HepG2 (cell line): ENCODE measurements around the gene SNRNP25. TPM values are rescaled to one million over a fixed set of nuclear protein-coding genes. Genes with fewer than 3 reads are reported as not detected.

Source experiments
- ARNTL ChIP-seq: sonication (generic); formaldehyde crosslinking; IDR thresholded peaks from 2 replicates; pipeline ENCODE4 v1.4.0; 2020; ENCODE audit warnings: mild to moderate bottlenecking, missing genetic modification reagents
- GABPA ChIP-seq, 2 experiments: IDR thresholded peaks; 2 replicates each; pipeline ENCODE4 v1.6.1; 2011 to 2016; ENCODE audit warnings: low read depth in 2 of 2, low read length in 1 of 2, missing biosample characterization in 1 of 2, missing genetic modification characterization in 1 of 2
- HHEX ChIP-seq: IDR thresholded peaks from 2 replicates; pipeline ENCODE4 v1.6.1; 2016; ENCODE audit warnings: control low read depth
- ISL2 ChIP-seq: sonication (generic); formaldehyde crosslinking; IDR thresholded peaks from 2 replicates; pipeline ENCODE4 v1.5.0; 2020; ENCODE audit warnings: missing genetic modification reagents
- JDP2 ChIP-seq: sonication (generic); formaldehyde crosslinking; IDR thresholded peaks from 2 replicates; pipeline ENCODE4 v1.8.1; 2022; ENCODE audit warnings: missing genetic modification reagents, borderline replicate concordance
- KDM2A ChIP-seq: sonication (generic); formaldehyde crosslinking; IDR thresholded peaks from 2 replicates; pipeline ENCODE4 v1.4.0; 2020; ENCODE audit warnings: low read depth, missing genetic modification reagents, borderline replicate concordance
- KDM4B ChIP-seq: sonication (generic); formaldehyde crosslinking; IDR thresholded peaks from 2 replicates; pipeline ENCODE4 v1.4.0; 2020; ENCODE audit warnings: missing genetic modification reagents
- MIER3 ChIP-seq: IDR thresholded peaks from 2 replicates; pipeline ENCODE4 v1.6.1; 2016; ENCODE audit warnings: missing compliant biosample characterization, borderline replicate concordance
- RBFOX2 ChIP-seq: fragments of 200-400 bp; formaldehyde crosslinking; IDR thresholded peaks from 2 replicates; pipeline ENCODE4 v1.6.1; 2017; ENCODE audit warnings: low read depth, mild to moderate bottlenecking, low read length
- RNF2 ChIP-seq: fragments of 450-650 bp; conservative IDR thresholded peaks from 2 replicates; pipeline ENCODE4 v1.6.1; 2016; ENCODE audit warnings: low read depth
- RXRB ChIP-seq: IDR thresholded peaks from 2 replicates; pipeline ENCODE4 v1.6.1; 2016; ENCODE audit warnings: borderline replicate concordance, missing genetic modification reagents, missing compliant biosample characterization
- SETDB1 ChIP-seq: sonication (generic); formaldehyde crosslinking; IDR thresholded peaks from 2 replicates; pipeline ENCODE4 v1.5.1; 2020; ENCODE audit warnings: missing genetic modification reagents, mild to moderate bottlenecking, borderline replicate concordance
- SMARCC2 ChIP-seq: fragments of 450-650 bp; IDR thresholded peaks from 2 replicates; pipeline ENCODE4 v1.6.1; 2017; ENCODE audit warnings: antibody characterized with exemption, mild to moderate bottlenecking
- TEAD3 ChIP-seq: optimal IDR thresholded peaks from 2 replicates; pipeline ENCODE3; 2016; ENCODE audit warnings: borderline replicate concordance
- YEATS4 ChIP-seq: sonication (generic); formaldehyde crosslinking; IDR thresholded peaks from 2 replicates; pipeline ENCODE4 v1.4.0; 2020; ENCODE audit warnings: missing genetic modification reagents, borderline replicate concordance
- ZNF33B ChIP-seq: sonication (generic); formaldehyde crosslinking; IDR thresholded peaks from 2 replicates; pipeline ENCODE4 v1.5.1; 2020; ENCODE audit warnings: mild to moderate bottlenecking, missing genetic modification reagents
- ZNF546 ChIP-seq: sonication (generic); formaldehyde crosslinking; conservative IDR thresholded peaks from 2 replicates; pipeline ENCODE4 v1.8.1; 2023; ENCODE audit warnings: mild to moderate bottlenecking, missing genetic modification reagents
- ZNF775 ChIP-seq: sonication (generic); formaldehyde crosslinking; IDR thresholded peaks from 2 replicates; pipeline ENCODE4 v1.4.0; 2020; ENCODE audit warnings: missing genetic modification reagents, mild to moderate bottlenecking, moderate library complexity, borderline replicate concordance
- ZSCAN21 ChIP-seq: sonication (generic); formaldehyde crosslinking; IDR thresholded peaks from 2 replicates; pipeline ENCODE4 v1.8.0; 2022; ENCODE audit warnings: mild to moderate bottlenecking, missing genetic modification reagents, moderate library complexity, borderline replicate concordance
- polyA plus RNA-seq, 8 experiments: library from polyadenylated mRNA; depleted of rRNA in 3 of 8; stranded (reverse) in 7 of 8; unstranded in 1 of 8; fragments of >200 nt; fragmentation: Illumina TruSeq in 4 of 8; extraction: Trizol in 4 of 8; gene quantifications; 2 replicates each; pipeline versions ENCODE4 v1.2.1 to v1.2.3, GENCODE V29; 2011 to 2016; ENCODE audit warnings: low read depth in 4 of 8, missing spikeins in 1 of 8, mixed read lengths in 1 of 8; ENCODE audit not compliant: insufficient read depth in 1 of 8
- total RNA-seq, 5 experiments: library from RNA; depleted of rRNA; stranded (reverse); fragments of >200 nt; fragmentation: Illumina TruSeq; extraction: Trizol; gene quantifications; 2 replicates each; pipeline ENCODE4 v1.2.3, GENCODE V29; 2016; ENCODE audit warnings: low read depth in 1 of 5
- TF ChIP-seq, protein P1 (sequence below), 2 experiments: fragments of 450-650 bp in 1 of 2; sonication (generic) in 1 of 2; formaldehyde crosslinking; IDR thresholded peaks; 2 replicates each; pipeline versions ENCODE4 v1.5.0 to v1.8.0; 2020 to 2022; ENCODE audit warnings: mild to moderate bottlenecking in 1 of 2, missing genetic modification reagents in 1 of 2
- TF ChIP-seq, protein P2 (sequence below): sonication (generic); formaldehyde crosslinking; IDR thresholded peaks from 2 replicates; pipeline ENCODE4 v1.8.0; 2022; ENCODE audit warnings: mild to moderate bottlenecking, missing genetic modification reagents; ENCODE audit not compliant: insufficient replicate concordance
- TF ChIP-seq, protein P3 (sequence below): sonication (generic); formaldehyde crosslinking; conservative IDR thresholded peaks from 2 replicates; pipeline ENCODE4 v1.4.0; 2020; ENCODE audit warnings: missing genetic modification reagents
- TF ChIP-seq, protein P4 (sequence below): IDR thresholded peaks from 2 replicates; pipeline ENCODE4 v1.6.1; 2016; ENCODE audit warnings: low read depth, control low read depth

Gene SNRNP25
- total and polyA plus RNA-seq, 2 of the 13 experiments (the other 11 are each of a cell fraction or from before 2014, with no cell fraction given) = 34.1 to 97.4 TPM

DNA sequence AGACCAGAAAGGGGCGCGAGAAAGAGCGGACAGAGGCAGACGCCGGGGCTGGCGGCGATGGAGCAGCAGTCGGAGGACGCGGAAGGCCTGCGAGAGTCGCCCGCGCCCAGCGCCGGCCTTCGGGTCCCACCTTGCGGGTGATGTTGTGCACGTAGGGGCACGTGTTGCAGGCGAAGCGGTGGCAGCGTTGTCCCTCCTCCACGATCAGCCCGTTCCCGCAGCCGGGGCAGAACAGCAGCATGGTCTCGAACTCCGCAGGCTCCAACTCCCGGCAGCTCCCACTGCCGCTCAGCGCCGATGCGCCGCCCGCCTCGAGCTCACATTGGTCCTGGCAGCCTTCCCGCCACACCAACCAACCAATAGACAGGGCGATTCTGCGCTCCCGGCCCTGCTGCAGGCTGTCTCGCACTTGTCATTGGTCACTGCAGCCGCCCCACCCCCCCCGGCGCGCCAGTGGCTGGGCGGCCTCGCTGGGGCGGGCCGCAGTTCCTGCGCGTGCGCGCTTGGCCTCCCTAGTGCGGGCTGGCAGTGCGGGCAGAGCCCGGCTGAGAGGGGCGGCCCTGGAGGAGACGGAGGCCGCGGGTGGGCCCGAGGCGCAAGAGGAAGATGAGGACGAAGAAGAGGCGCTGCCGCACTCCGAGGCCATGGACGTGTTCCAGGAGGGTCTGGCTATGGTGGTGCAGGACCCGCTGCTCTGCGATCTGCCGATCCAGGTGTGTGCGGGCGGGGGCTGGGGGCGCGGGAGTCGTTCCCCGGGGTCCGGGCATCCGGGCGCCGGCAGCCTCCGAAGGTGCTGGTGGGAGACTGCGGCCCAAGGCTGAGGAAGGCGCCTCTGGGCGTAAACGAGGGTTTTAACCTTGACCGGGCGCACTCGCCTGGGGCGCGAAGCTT is at the start of gene SNRNP25, which contains the start of gene POLR3K (continued):
- TF ChIP-seq, protein P1, sequence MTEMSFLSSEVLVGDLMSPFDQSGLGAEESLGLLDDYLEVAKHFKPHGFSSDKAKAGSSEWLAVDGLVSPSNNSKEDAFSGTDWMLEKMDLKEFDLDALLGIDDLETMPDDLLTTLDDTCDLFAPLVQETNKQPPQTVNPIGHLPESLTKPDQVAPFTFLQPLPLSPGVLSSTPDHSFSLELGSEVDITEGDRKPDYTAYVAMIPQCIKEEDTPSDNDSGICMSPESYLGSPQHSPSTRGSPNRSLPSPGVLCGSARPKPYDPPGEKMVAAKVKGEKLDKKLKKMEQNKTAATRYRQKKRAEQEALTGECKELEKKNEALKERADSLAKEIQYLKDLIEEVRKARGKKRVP (CRISPR knock-in tag; IDR thresholded peaks at IDR 0.05) = no peak; a peak in 1 of 4 replicates
- peak; percentile 49 for TF ChIP-seq ISL2 (CRISPR knock-in tag)
- TF ChIP-seq MIER3 (CRISPR knock-in tag) = no peak
- TF ChIP-seq SMARCC2 = no peak
- TF ChIP-seq KDM2A (CRISPR knock-in tag) = peak; percentile 38; the same call in 1 of the 2 replicates
- TF ChIP-seq SETDB1 (CRISPR knock-in tag) = no peak
- TF ChIP-seq, protein P2, sequence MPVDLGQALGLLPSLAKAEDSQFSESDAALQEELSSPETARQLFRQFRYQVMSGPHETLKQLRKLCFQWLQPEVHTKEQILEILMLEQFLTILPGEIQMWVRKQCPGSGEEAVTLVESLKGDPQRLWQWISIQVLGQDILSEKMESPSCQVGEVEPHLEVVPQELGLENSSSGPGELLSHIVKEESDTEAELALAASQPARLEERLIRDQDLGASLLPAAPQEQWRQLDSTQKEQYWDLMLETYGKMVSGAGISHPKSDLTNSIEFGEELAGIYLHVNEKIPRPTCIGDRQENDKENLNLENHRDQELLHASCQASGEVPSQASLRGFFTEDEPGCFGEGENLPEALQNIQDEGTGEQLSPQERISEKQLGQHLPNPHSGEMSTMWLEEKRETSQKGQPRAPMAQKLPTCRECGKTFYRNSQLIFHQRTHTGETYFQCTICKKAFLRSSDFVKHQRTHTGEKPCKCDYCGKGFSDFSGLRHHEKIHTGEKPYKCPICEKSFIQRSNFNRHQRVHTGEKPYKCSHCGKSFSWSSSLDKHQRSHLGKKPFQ (CRISPR knock-in tag) = peak; percentile 74
- no peak for TF ChIP-seq ZSCAN21 (CRISPR knock-in tag)
- peak; percentile 85; the same call in 1 of the 2 replicates for TF ChIP-seq YEATS4 (CRISPR knock-in tag)
- TF ChIP-seq ARNTL = no peak
- no peak for TF ChIP-seq HHEX (CRISPR knock-in tag)
- TF ChIP-seq, protein P3, sequence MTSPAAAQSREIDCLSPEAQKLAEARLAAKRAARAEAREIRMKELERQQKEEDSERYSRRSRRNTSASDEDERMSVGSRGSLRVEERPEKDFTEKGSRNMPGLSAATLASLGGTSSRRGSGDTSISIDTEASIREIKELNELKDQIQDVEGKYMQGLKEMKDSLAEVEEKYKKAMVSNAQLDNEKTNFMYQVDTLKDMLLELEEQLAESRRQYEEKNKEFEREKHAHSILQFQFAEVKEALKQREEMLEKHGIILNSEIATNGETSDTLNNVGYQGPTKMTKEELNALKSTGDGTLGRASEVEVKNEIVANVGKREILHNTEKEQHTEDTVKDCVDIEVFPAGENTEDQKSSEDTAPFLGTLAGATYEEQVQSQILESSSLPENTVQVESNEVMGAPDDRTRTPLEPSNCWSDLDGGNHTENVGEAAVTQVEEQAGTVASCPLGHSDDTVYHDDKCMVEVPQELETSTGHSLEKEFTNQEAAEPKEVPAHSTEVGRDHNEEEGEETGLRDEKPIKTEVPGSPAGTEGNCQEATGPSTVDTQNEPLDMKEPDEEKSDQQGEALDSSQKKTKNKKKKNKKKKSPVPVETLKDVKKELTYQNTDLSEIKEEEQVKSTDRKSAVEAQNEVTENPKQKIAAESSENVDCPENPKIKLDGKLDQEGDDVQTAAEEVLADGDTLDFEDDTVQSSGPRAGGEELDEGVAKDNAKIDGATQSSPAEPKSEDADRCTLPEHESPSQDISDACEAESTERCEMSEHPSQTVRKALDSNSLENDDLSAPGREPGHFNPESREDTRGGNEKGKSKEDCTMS (CRISPR knock-in tag) = no peak
- TF ChIP-seq RBFOX2 = peak; percentile 87
- no peak; the same call in 1 of the 2 replicates for TF ChIP-seq RXRB (CRISPR knock-in tag)
- no peak for TF ChIP-seq ZNF775 (CRISPR knock-in tag)
- peak; percentile 14 for TF ChIP-seq TEAD3
- peak; percentile 80; the same call in 1 of the 2 replicates for TF ChIP-seq RNF2
- TF ChIP-seq KDM4B = no peak
- TF ChIP-seq ZNF33B = no peak; the same call in 1 of the 2 replicates
- TF ChIP-seq ZNF546 (CRISPR knock-in tag) = no peak
- TF ChIP-seq GABPA (IDR thresholded peaks at IDR 0.05; ENCODE audit: low read depth, low read length) = no peak
- no peak for TF ChIP-seq GABPA (CRISPR knock-in tag; IDR thresholded peaks at IDR 0.05; ENCODE audit: low read depth)
- TF ChIP-seq, protein P4, sequence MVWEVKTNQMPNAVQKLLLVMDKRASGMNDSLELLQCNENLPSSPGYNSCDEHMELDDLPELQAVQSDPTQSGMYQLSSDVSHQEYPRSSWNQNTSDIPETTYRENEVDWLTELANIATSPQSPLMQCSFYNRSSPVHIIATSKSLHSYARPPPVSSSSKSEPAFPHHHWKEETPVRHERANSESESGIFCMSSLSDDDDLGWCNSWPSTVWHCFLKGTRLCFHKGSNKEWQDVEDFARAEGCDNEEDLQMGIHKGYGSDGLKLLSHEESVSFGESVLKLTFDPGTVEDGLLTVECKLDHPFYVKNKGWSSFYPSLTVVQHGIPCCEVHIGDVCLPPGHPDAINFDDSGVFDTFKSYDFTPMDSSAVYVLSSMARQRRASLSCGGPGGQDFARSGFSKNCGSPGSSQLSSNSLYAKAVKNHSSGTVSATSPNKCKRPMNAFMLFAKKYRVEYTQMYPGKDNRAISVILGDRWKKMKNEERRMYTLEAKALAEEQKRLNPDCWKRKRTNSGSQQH (CRISPR knock-in tag) = peak; percentile 81; the same call in 1 of the 2 replicates
- peak; percentile 60; the same call in 1 of the 2 replicates for TF ChIP-seq JDP2 (CRISPR knock-in tag)
